GM18519 (cell line): Measurements from ENCODE around the gene PTPN7.
"Not testable (repeated sequence)": the region's sequence is repeated elsewhere in the genome, so short reads cannot be mapped to it uniquely, and the experiment has no call there.

ENCODE experiments used
- ATAC-seq: cut with Tn5 transposase; IDR thresholded peaks from one replicate; pipeline ENCODE4 v1.9.1; 2021; ENCODE audit warnings: mild to moderate bottlenecking, moderate library complexity; ENCODE audit not compliant: unreplicated experiment, low FRiP score

PTPN7 gene

DNA sequence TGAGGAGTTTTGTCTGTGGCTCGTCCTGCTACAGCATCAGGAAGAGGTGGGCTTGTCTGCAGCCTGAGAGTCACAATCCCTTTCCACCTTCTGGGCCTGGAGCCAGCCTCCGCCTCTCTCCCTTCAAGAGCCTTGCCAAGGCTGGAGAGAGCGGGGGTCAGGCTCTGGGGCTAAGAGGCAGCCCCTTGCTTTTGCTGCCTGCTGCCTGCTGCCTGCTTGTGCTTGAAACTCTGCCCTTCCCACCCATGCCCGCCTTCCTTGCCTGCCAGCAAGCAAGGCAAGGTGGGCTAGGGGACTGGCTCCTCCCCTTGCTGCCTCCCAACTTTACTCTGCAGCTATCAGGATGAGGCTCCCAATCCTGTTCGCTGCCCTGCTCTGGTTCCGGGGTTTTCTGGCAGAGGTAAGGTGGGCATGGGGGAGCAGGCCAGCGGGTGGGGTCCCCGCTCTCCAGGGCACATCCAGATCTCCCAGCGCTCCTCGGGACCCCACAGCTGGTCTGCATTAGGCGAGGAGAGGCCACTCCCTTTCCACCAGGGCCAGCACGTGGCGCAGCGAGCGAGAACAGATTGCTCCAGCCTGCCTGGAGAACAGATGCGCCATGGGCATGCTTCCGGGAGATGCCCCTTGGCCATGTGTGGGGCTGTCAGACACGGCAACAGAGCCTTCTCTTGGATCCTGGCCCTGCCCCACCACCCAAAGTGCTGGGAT lies 7.5 kb upstream of the PTPN7 start:
- ATAC-seq = no peak

- not testable (repeated sequence) for ATAC-seq
Observed at GRCh38 chr1:202167054-202167453, 6.7 kb upstream of the PTPN7 start.

DNA sequence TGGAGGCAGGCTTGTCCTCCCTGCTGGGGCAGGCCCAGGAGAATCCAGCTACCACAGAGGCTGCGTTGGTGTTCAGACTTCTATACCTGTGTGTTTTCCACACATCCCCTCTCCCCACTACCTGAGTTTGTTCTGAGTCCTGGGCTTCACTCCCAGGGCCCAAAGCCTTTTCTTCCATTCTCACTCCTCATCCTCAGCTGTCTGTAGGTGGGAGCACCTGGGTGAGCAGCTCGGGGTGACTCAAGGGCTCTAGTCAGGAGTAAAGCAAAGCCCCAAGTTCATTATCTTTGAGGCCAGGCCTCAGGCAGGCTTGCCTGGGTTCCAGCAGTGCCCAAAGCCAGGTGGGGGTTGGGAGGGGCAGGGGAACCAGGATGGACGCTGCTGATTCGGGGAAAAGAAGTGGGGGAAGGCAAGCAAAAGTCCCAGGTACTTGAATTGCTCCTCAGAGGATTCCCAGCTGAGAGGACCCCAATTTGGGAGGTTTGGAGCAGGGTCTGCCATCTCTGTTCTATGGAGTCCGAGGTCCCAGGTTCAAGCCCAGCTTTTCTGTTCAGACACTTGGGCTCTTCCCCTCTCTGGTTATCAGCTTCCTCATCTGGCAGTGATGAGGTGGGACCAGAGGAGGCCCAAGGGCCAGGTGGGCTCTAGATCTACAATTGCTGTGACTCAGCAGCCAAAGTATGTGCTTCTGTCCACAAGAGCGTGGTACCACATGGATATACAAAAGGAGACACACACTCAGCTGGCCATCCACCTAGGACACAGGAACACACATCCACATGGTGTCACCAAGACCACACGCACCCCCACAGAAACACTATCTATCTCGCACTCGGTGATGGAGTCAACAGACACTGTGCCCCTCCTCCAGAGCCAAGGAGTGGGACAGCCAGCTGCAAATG lies 5.8 kb upstream of the PTPN7 start:
- no peak for ATAC-seq

DNA sequence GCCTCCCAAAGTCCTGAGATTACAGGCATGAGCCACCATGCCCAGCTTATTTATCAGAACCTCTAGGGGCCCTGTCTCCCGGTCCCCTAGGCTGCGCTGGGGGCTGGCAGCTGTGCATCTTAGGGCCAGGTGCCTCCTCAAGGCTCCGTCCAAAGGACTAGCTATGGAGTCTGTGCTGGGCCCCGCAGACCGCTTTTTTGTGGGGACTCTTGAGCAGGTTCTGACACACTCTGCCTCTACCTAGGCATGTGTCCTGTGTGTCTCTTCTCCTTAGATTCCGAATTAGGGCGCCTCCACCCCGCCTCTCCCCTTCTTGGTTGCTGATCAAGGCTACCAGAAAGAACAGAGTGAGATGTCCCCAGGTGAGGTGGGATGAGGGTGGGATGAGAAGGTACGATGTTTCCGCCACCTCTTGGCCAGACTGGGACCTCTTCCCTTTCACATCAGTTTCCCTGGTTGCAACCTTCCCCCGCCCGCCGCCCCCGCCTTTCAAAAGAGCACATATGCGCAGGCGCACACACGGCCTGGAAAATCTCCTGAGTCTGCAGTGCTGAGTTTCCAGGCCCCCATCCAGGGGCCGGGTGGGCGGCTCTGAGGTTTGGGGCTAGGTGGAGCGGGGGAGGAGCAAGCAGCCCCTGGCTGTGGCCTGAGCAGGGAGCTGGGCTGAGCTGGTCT lies 5.0 kb upstream of the PTPN7 start:
- no peak for ATAC-seq

GRCh38 chr1:202164271-202165037 lies 4.1 kb upstream of the PTPN7 start:
- no peak for ATAC-seq

- ATAC-seq = no peak
Observed at GRCh38 chr1:202163281-202164270, 3.2 kb upstream of the PTPN7 start.

GRCh38 chr1:202162418-202163280 lies 2.2 kb upstream of the PTPN7 start:
- no peak for ATAC-seq

GRCh38 chr1:202162047-202162417 lies 1.6 kb upstream of the PTPN7 start:
- no peak for ATAC-seq

DNA sequence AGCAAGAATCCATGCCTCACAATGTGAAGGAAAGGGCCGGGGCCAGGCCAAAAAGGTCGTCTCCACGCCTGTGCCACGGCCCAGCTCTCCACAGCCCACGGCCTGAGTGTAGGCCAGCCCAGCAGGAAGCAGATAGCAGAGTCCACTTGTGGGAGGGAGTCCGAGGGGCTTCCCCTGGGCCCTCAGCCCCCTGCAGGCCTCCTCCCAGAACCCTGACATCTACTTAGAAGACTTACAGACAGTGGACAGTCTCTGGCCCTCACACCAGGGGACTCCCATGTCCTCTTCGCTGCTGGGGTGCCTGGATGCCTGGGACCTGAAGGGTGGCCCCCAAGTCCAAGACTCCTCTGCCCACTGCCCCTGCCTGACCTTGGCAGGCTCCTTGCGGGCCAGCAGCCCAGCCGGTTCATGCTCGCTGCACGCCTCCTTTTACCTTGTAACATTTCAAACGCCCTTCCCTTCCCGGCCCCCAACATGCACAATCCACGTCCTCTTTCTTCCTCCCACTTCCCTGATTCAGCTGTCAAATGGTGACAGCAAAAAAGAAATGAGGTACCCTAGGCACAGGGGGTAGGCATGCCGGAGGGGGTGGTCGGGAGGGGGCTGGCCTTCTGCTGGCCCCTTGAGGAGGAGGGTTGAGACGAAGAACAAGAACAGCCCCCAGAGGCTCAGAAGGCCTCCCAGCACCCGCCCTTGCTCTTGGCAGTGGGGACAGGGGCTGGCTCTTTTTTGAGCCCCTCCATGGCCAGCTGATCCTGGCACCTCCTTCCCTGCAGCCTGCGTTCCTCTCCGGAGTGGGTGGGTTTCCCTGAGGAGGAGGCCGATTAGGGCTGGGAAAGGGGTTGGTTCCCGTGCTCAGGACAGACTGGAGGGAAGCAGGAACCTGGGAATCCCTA lies 997 bp upstream of the PTPN7 start:
- ATAC-seq = no peak

- ATAC-seq = no peak
Observed at GRCh38 chr1:202159534-202160371, 649 bp downstream of the PTPN7 start.

GRCh38 chr1:202158810-202159533 lies 1.4 kb downstream of the PTPN7 start:
- ATAC-seq = no peak

DNA sequence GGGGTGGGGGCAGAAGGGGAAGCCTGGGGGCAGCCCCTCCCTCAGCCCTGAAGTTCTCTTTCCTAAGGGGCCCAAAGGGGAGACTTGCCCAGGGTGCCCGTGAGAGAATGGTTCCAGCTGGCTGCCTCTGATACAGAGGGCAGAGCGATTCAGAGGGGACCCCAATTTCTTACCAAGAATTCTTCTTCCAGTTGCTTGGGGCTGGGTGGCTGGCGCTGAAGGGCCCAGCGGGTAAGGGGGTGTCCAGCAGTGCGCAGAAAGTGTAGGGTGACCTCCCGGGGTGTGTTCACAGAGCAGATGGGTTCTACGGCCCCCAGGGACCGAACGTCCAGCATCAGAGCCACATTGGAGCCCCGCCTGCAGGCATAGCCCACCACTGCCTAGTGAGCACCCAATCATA lies 2.5 kb downstream of the PTPN7 start:
- no peak for ATAC-seq

GRCh38 chr1:202156590-202156989 lies 3.8 kb downstream of the PTPN7 start:
- ATAC-seq = no peak

- no peak for ATAC-seq
Observed at GRCh38 chr1:202155478-202156021, 4.9 kb downstream of the PTPN7 start.

DNA sequence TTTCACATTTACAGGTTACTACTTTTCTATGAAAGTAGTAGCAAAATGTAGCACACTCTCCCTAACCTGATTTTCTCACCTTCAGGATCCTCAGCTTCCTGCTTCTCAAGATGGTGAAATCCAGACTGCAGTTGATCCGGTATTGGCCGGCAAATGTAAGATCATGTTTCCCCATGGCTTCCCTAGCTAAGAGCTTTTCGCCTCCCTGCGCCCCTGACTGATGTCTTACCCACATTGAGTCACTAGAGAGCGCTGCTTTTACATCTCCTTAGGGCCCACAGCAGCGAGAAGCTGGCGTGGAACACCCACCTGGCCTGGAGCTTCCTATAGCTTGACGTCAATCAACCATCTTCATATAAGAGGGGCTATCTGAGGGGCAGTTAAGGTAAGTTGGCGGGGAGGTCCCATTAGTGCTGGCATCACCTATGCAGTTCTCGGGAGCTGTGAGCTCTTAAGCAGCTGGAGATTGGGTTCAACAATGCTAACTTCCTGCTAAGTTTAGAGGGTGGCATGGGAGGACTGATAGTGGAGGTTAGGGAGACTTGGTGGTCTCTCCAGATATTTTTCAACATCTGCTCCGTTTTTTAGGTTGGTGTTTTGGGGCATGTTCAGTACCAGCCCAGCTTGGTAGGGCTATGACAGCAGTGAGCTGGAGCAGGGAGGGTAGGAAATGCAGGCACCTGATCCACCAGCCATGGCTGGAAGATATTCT lies 5.5 kb downstream of the PTPN7 start:
- no peak for ATAC-seq
